CD14-positive monocyte (primary cell): ENCODE data around the gene DNAI1. TPM values are rescaled to one million over a fixed set of nuclear protein-coding genes. Genes with fewer than 3 reads are reported as not detected.

Source experiments
- DNase-seq, 3 donors: peaks; one replicate each; pipeline ENCODE4 v3.0.0-alpha.2; 2011 to 2022
- H2AFZ ChIP-seq: 2 replicates; pipeline ENCODE4 v1.6.0; 2012; ENCODE audit warnings: mild to moderate bottlenecking, low read depth, low read length, inconsistent platforms; ENCODE audit not compliant: insufficient read depth, poor library complexity, severe bottlenecking
- H3K27ac ChIP-seq, 2 donors: 1 replicate in 1 of 2; 2 replicates in 1 of 2; pipeline ENCODE4 v1.5.1; 2012 to 2013; ENCODE audit warnings: low read length in 2 of 2, control low read depth in 1 of 2, inconsistent platforms in 1 of 2, low read depth in 1 of 2, mild to moderate bottlenecking in 1 of 2
- H3K27me3 ChIP-seq, 2 donors: one replicate each; pipeline versions ENCODE4 v1.6.0 to v1.6.1; 2011 to 2013; ENCODE audit warnings: low read length in 2 of 2; ENCODE audit not compliant: control insufficient read depth in 2 of 2, insufficient read depth in 2 of 2
- H3K36me3 ChIP-seq, 2 donors: replicated peaks in 1 of 2; 1 replicate in 1 of 2; 2 replicates in 1 of 2; pipeline versions ENCODE4 v1.5.1 to v1.6.1; 2012 to 2013; ENCODE audit warnings: low read length in 2 of 2, control low read depth in 1 of 2, inconsistent platforms in 1 of 2, mild to moderate bottlenecking in 1 of 2; ENCODE audit not compliant: insufficient read depth in 2 of 2, control insufficient read depth in 1 of 2
- H3K4me1 ChIP-seq, 2 donors: 1 replicate in 1 of 2; 2 replicates in 1 of 2; pipeline versions ENCODE4 v1.5.1 to v1.6.1; 2012 to 2013; ENCODE audit warnings: low read length in 2 of 2, control low read depth in 1 of 2, inconsistent platforms in 1 of 2, mild to moderate bottlenecking in 1 of 2, moderate library complexity in 1 of 2; ENCODE audit not compliant: insufficient read depth in 2 of 2, control insufficient read depth in 1 of 2
- H3K4me2 ChIP-seq: replicated peaks from 2 replicates; pipeline ENCODE3; 2012; ENCODE audit warnings: low read length, moderate library complexity, mild to moderate bottlenecking; ENCODE audit not compliant: poor library complexity, severe bottlenecking; ENCODE audit errors: extremely low read depth
- H3K4me3 ChIP-seq, 3 experiments: fragments of 200-600 bp in 1 of 3; sonication (generic) in 1 of 3; replicated peaks in 1 of 3; 1 replicate in 2 of 3; 2 replicates in 1 of 3; pipeline ENCODE4 v1.5.1; 2011 to 2013; ENCODE audit warnings: low read length in 3 of 3, mild to moderate bottlenecking in 3 of 3, control low read depth in 2 of 3, low read depth in 2 of 3, inconsistent platforms in 1 of 3, moderate library complexity in 1 of 3
- H3K79me2 ChIP-seq: 2 replicates; pipeline ENCODE4 v1.6.0; 2012; ENCODE audit warnings: mild to moderate bottlenecking, control low read depth, inconsistent platforms, low read length, moderate library complexity; ENCODE audit not compliant: insufficient read depth
- H3K9ac ChIP-seq: 2 replicates; pipeline ENCODE4 v1.6.0; 2017; ENCODE audit warnings: low read length, mild to moderate bottlenecking; ENCODE audit not compliant: insufficient read depth, poor library complexity, severe bottlenecking
- H3K9me3 ChIP-seq, 2 donors: replicated peaks in 1 of 2; 1 replicate in 1 of 2; 2 replicates in 1 of 2; pipeline versions ENCODE4 v1.5.1 to v1.6.1; 2012 to 2013; ENCODE audit warnings: low read length in 2 of 2, control low read depth in 1 of 2; ENCODE audit not compliant: control insufficient read depth in 1 of 2, insufficient read depth in 1 of 2
- H4K20me1 ChIP-seq: 2 replicates; pipeline ENCODE4 v1.6.0; 2012; ENCODE audit warnings: mild to moderate bottlenecking, low read length, control low read depth, moderate library complexity; ENCODE audit not compliant: insufficient read depth
- H3K27ac Mint-ChIP-seq, 7 donors: one replicate each; pipeline ENCODE4 v1.8.0; 2020; ENCODE audit warnings: mild to moderate bottlenecking in 7 of 7, mixed read lengths in 7 of 7, moderate library complexity in 6 of 7, inconsistent platforms in 2 of 7
- H3K27me3 Mint-ChIP-seq, 3 donors: one replicate each; pipeline ENCODE4 v1.8.0; 2021 to 2022; ENCODE audit warnings: low read depth in 3 of 3, mild to moderate bottlenecking in 3 of 3, mixed read lengths in 3 of 3, moderate library complexity in 3 of 3, inconsistent platforms in 1 of 3
- H3K36me3 Mint-ChIP-seq, 2 donors: one replicate each; pipeline ENCODE4 v1.8.0; 2020; ENCODE audit warnings: mixed read lengths in 2 of 2, inconsistent platforms in 1 of 2, mild to moderate bottlenecking in 1 of 2
- H3K4me1 Mint-ChIP-seq: one replicate; pipeline ENCODE4 v1.8.0; 2020; ENCODE audit warnings: mild to moderate bottlenecking, mixed read lengths
- H3K4me3 Mint-ChIP-seq, 2 donors: one replicate each; pipeline ENCODE4 v1.8.0; 2020; ENCODE audit warnings: mild to moderate bottlenecking in 2 of 2, mixed read lengths in 2 of 2, moderate library complexity in 1 of 2
- H3K9me3 Mint-ChIP-seq, 7 donors: one replicate each; pipeline ENCODE4 v1.8.0; 2020 to 2022; ENCODE audit warnings: mixed read lengths in 7 of 7, mild to moderate bottlenecking in 6 of 7, moderate library complexity in 6 of 7, inconsistent platforms in 2 of 7
- WGBS: methylation state at CpG from one replicate; pipeline ENCODE4 v1.1.5; 2013; ENCODE audit warnings: missing lambda C conversion rate; ENCODE audit not compliant: insufficient coverage; 5-methylcytosine and 5-hydroxymethylcytosine counted together
- intact Hi-C, 2 donors: fragments of 100-400 bp; cut with micrococcal nuclease; formaldehyde crosslinking; loops; one replicate each; pipeline versions ENCODE4 v1.15.0 to v1.15.1; 2023
- polyA plus RNA-seq, 3 donors: library from polyadenylated mRNA; depleted of rRNA in 1 of 3; unstranded in 2 of 3; stranded (reverse) in 1 of 3; fragments of 300-500 nt in 2 of 3; fragments of >200 nt in 1 of 3; fragmentation: Illumina TruSeq in 2 of 3; gene quantifications; 1 replicate in 2 of 3; 2 replicates in 1 of 3; pipeline ENCODE4 v1.2.3, GENCODE V29; 2012 to 2021
- TF ChIP-seq, protein P1 (sequence below): fragments of 200-600 bp; IDR thresholded peaks from one replicate; pipeline ENCODE4 v1.8.0; 2022; ENCODE audit warnings: antibody characterized with exemption, mild to moderate bottlenecking

Gene DNAI1
- polyA plus RNA-seq, 3 donors, result not detected

DNA sequence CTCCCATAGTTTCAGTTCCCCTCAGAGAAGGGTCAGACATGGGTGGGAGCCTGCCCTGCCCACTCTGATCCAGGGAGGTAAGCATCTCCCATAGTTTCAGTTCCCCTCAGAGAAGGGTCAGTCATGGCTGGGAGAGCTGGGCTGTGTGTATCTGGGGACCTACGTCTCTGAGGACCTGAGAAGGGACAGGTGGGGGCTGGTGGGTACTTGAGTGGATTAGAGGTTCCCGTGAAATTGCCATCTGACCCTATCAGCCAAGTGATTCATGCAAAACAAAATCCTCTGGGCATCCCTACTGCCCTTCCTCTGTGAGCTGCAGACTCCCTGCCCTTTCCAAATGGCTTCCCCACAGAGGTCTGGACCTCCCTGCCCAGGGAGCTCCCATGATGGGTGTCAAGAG lies 60.3 kb downstream of the DNAI1 start:
- Histone ChIP-seq H3K4me1 (peaks cover 45 to 53% of the 10 kb centered on the region in 2 donors), H2AFZ (no peak overlapping the region), H3K4me2 (no peak overlapping the region), H3K79me2 (no peaks in the 10 kb centered on the region), H3K4me3 (no peak overlapping the region), H4K20me1 (no peaks in the 10 kb centered on the region), H3K36me3 (no peaks in the 10 kb centered on the region), H3K9ac (no peak overlapping the region), H3K9me3 (no peaks in the 10 kb centered on the region), H3K27ac (no peak overlapping the region), H3K27me3 (peaks cover 0 to 16% of the 10 kb centered on the region in 2 donors)
- H3K4me1 Mint-ChIP-seq, result peaks cover 39% of the 10 kb centered on the region
- peaks cover 0 to 2% (median 0%) of the 10 kb centered on the region in 7 donors for H3K9me3 Mint-ChIP-seq
- WGBS, result no CpG with 5 or more reads among the region's 2 CpGs
- H3K27me3 Mint-ChIP-seq, result peaks cover 10 to 24% (median 16%) of the 10 kb centered on the region in 3 donors
- H3K36me3 Mint-ChIP-seq, result peaks cover 0 to 2% of the 10 kb centered on the region in 2 donors
- TF ChIP-seq, protein P1, sequence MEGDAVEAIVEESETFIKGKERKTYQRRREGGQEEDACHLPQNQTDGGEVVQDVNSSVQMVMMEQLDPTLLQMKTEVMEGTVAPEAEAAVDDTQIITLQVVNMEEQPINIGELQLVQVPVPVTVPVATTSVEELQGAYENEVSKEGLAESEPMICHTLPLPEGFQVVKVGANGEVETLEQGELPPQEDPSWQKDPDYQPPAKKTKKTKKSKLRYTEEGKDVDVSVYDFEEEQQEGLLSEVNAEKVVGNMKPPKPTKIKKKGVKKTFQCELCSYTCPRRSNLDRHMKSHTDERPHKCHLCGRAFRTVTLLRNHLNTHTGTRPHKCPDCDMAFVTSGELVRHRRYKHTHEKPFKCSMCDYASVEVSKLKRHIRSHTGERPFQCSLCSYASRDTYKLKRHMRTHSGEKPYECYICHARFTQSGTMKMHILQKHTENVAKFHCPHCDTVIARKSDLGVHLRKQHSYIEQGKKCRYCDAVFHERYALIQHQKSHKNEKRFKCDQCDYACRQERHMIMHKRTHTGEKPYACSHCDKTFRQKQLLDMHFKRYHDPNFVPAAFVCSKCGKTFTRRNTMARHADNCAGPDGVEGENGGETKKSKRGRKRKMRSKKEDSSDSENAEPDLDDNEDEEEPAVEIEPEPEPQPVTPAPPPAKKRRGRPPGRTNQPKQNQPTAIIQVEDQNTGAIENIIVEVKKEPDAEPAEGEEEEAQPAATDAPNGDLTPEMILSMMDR, result no peak
- peak overlapping the region in 1 of 7 donors; percentile 52 for H3K27ac Mint-ChIP-seq
- no peak for DNase-seq
- intact Hi-C loops, result no loop called here
- H3K4me3 Mint-ChIP-seq, result no peak overlapping the region

GRCh38 chr9:34519321-34520020 lies 60.9 kb downstream of the DNAI1 start:
- peaks cover 39% of the 10 kb centered on the region for H3K4me1 Mint-ChIP-seq
- Histone ChIP-seq H2AFZ (no peak overlapping the region), H3K4me3 (no peak overlapping the region), H3K9ac (no peak overlapping the region), H3K79me2 (no peaks in the 10 kb centered on the region), H3K9me3 (no peaks in the 10 kb centered on the region), H3K27ac (no peak overlapping the region), H3K36me3 (no peaks in the 10 kb centered on the region), H3K27me3 (peaks cover 1 to 22% of the 10 kb centered on the region in 2 donors), H3K4me1 (peaks cover 45 to 53% of the 10 kb centered on the region in 2 donors), H3K4me2 (no peak overlapping the region), H4K20me1 (no peaks in the 10 kb centered on the region)
- no peak for DNase-seq
- H3K27me3 Mint-ChIP-seq, result peaks cover 15 to 28% (median 16%) of the 10 kb centered on the region in 3 donors
- H3K9me3 Mint-ChIP-seq, result peaks cover 0 to 2% (median 0%) of the 10 kb centered on the region in 7 donors
- intact Hi-C loops, result loop anchor here (5.0 kb wide), 2 partner anchors 62 to 142 kb away; partner anchors contain the start of genes DNAI1 (in 1 of the 2), FAM219A (in 1 of the 2) and MYORG (in 1 of the 2)
- H3K36me3 Mint-ChIP-seq, result peaks cover 0 to 2% of the 10 kb centered on the region in 2 donors
- no CpG with 5 or more reads among the region's 2 CpGs for WGBS
- TF ChIP-seq, protein P1, result no peak
- H3K4me3 Mint-ChIP-seq, result no peak overlapping the region
- H3K27ac Mint-ChIP-seq, result peak overlapping the region in 1 of 7 donors; percentile 52
